HG03175 (cell line): ENCODE measurements around the gene RFTN1.
"Not testable (repeated sequence)": the region's sequence is repeated elsewhere in the genome, so short reads cannot be mapped to it uniquely, and the experiment has no call there.

Experiments used
- ATAC-seq: cut with Tn5 transposase; IDR thresholded peaks from one replicate; pipeline ENCODE4 v1.9.1; 2021; ENCODE audit warnings: mild to moderate bottlenecking, moderate library complexity; ENCODE audit not compliant: unreplicated experiment

RFTN1 gene

DNA sequence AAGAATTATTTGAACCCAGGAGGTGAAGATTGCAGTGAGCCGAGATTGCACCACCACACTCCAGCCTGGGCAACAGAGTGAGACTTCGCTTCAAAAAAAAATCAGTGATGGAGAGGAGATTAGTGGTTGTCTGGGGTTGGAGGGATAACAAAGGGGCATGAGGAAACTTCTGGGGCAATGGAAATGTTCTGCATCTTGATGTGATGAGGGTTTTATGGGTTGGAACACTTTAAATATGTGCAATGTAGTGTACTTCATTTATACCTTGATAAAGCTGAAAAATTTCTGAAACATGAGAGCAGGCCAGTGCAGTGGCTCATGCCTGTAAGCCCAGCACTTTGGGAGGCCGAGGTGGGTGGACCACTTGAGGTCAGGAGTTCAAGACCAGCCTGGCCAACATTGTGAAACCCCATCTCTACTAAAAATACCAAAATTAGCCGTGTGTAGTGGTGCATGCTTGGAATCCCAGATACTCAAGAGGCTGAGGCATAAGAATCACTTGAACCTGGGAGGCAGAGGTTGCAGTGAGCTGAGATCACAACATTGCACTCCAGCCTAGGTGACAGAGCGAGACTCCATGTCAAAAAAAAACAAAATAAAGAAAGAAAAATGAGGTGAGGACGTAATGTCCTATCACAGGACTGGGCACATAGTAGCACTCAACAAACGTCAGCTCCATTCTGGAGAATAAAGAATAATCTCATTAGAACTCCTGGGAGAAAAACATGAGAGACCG, 24.0 kb downstream of the RFTN1 start:
- not testable (repeated sequence) for ATAC-seq

DNA sequence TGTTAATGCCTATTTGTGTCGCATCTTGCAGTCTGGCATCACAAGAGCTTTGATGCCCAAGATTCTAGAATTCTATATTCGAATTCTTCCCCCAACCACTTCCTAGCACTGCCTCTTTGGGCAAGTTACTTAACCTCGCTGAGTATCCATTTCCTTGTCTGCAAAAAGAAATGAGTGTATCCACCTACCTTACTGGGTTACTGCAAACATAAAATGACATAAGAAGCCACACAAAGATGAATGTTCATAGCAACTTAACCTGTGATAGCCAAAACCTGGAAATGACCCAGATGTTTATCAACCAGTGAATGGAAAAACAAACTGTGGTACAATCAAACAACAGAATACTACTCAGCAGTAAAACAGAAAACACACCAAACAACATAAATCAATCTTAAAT, 24.9 kb downstream of the RFTN1 start:
- no peak for ATAC-seq

DNA sequence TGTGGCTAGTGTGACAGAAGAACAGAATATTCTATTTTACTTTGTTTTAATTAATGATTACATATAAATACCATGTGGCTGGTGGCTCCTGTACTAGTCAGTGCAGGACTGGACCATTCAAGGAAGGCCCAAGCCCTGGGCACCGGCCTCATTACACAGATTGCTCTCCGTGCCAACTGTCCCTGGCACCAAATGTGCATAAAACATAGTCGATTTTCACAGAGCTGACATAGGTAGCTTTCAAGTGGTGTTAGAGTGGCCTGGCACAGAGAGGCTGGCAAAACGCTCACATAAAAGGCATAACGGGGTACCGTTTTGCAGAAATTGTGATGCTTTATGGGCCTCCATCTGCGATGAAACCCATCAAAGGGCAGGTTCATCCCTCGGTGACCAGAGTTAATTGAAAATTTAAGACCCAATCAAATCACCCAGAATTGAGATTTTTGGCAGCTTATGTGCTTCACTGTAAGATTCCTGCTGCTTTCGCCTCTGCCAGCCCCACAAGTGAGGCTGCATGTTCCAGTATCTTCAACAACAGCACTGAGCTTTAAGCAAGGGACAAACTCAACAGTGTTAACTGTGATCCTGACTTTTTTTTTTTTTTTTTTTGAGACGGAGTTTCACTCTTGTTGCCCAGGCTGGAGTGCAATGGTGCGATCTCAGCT, 25.9 kb downstream of the RFTN1 start:
- ATAC-seq = no peak

DNA sequence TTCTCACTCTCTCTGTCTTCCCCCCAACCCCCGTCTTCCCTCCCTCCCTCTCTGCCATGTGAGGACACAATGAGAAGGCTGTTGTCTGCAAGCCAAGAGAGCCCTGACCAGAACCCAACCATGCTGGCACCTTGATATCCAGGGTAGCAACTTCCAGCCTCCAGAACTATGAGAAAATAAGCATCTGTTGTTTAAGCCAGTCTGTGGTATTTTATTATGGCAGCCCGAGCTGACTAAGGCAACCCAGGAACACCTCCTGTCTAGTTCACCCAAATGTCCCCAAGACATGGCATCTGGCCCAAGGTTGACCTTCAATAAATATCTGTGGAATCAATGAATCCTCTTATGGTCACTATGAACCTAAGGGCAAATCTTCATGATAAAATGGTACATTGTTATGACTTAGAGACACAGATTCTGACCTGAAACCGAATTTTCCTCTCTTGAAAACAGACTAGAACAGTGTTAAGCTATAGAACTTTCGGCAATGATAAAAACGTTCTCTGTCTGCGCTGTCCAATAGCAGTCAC, 26.5 kb downstream of the RFTN1 start:
- no peak for ATAC-seq

DNA sequence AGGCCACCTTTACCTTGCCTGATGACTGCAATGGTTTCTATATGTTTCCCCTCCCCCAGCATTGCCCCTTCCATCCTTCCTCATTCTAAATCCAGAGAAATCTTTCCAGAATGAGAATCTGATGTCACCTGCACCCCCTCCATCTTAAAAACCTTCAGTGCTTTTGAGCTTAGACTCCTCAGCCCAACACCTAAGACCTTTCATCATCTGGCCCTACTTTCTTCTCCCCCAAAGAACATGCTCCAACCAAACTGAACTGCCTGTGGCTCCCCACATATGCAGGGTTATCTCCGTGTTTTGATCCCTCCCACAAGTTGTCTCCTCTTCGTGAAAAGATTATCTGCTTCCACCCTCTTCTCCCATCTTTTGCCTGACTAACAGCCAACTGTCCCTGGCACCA, 27.3 kb downstream of the RFTN1 start:
- no peak for ATAC-seq

DNA sequence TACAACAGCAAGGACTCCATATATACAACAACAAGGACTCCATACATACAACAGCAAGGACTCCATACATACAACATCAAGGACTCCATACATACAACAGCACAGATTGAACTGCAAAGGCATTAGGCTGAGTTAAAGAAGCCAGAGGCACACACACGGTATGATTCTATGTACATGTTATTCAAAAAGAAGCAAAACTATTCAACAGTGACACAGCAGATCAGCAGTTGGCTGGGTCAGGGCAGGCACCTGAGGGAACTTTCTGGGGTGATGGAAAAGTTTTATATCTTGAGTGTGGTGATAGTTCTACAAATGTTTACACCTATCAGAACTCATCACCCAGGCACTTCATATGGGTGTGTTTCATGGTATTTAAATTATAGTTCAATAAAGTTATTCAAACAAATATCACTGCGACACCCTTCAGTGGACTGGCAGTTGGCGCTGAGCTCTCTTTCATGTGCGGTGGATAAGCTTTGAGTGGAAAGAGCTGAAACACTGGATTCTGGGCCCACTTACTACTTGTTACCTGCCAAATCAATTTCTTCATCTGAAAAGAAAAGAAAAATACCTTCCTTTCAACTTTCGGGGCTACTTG, 28.0 kb downstream of the RFTN1 start:
- no peak for ATAC-seq

DNA sequence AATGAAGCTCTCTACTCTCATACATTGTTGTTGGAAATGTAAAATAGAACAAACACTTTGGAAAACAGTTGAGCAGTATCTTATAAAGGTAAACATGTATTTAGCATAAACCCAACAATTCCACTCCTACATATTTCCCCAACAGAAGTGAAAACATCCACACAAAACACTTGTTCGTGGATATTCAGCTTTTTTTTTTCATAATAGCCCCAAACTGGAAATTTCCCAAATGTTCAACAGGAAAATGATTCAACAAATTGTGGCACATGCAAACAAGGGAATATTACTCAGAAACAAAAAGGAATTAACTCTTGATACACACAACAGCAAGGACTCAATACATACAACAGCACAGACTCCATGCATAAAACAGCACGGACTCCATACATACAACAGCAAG, 28.5 kb downstream of the RFTN1 start:
- no peak for ATAC-seq

- no peak for ATAC-seq
Measured at GRCh38 chr3:16484216-16484615, 29.3 kb downstream of the RFTN1 start.

DNA sequence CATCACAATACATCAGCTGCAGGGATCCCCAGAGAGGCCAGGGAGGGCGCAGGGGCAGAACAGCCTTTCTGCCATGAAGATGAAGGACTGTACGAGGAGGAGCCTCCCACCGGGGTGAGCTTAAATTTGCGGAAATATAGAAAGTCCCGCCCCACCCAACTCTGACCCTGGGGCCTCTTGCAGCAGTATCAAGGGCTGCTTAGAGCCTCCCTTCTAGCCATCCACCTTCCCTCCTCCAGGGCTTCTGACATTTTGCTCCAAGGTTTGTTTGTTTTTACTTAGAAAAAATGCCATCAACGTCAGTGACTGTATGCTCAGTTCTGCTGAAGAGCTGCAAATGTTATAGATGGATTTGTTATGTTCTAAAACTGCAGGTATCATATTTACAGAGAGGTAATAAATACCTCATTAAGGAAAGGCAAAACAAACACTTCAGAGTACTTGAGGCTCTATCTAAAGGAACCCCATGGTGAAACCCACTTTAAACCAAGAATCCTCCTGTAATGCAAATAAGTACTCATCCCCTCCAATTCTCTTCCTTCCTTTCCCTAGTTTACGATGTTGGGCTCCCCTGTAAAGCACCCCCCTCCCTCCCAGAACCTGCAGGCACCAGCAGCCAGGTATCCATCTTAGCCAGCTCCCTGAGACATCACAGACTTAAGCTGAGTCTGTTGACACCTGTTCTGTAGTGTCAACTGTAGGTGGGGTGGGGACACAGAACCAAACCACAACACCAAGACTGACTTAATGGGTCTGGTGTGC, 30.5 kb downstream of the RFTN1 start:
- ATAC-seq = peak; percentile 64

DNA sequence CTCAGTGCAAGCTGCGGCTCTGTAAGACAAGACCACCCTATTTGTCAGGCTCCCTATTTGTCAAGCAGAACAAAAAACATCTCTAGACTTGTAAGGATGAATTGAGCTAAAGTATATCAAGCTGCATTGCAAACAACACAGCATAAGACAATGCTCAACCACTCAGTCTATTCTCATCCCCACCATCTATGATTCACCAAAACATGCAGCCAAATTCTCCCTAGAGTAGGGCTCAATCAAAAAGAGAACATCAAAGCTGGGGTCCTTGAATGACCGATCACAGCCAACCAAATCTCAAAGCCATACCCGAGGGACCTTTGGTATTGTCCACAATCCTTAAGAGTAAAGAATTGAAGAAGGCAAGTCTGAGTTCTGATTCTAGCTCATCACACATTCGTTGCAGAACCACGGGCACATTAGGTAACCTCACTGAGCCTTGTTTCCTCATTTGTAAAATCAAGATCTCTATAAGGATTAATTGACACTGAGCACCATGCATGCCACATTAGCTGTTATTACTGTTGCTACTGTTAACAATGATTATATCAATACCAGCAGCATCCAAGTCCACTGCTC, 31.2 kb downstream of the RFTN1 start:
- peak; percentile 40 for ATAC-seq

DNA sequence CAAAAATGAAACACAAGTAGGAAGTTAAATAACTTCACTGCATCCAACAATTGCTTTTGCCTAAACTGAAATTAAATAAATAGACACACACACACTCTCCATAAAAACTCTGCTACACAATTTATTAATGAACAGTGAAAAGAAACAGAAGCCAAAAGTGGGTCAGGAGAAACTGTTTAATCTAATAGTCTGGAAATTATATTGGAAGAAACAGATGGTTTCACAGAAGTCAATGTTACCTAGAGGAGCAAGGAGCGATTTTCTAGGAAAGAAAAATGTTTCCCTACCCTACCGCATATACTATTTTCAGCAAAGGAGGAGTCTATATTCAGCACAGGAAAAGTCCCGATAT, 32.0 kb downstream of the RFTN1 start:
- ATAC-seq = no peak

DNA sequence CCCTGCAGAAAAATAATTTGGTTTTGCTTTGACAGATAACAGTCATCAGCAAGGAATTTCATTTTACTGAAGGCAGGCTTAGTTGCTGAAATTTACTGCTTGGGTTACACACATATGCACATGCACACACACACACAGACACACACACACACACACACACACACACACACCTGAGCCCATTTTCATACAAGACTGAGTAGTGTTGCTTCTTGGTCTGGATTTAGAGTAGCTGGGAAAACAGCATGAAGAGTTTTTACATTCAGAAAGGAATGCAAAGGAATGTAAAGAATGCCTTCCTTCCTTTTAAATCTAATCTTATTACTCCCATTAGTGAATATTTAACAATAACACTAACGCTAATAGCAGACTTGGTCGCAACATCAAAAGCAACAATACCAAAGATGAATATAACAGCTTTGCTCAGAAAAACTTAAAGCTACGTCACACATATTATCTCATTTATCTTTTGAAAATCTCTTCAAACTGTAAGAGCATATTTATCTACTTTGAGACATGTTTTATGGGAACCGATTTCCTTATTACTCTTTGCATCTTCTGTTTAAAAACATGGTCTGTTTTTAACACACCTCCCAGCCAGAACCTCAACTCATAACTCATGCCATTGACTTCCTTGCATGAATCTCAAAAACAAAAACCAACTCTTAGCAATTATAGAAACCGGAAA, 32.5 kb downstream of the RFTN1 start:
- ATAC-seq = no peak

DNA sequence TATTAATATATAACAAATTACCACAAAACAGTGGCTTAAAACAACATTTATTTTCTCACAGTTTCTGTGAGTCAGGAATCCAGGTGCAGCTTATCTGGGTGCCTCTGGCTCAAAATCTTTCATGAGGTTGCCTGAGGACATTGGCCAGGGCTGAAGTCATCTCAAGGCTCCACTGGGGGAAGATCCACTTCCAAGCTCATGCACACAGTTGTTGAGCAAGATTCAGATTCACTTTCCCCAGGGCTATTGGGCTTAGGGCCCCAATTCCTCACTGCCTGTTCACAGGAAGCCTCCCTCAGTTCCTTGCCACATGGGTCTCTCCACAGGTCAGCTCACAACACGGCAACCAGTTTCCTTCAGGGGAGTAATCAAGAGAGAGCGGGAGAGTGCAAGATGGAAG, 35.0 kb downstream of the RFTN1 start:
- no peak for ATAC-seq

- ATAC-seq = no peak
Measured at GRCh38 chr3:16477521-16477920, 36.0 kb downstream of the RFTN1 start.

DNA sequence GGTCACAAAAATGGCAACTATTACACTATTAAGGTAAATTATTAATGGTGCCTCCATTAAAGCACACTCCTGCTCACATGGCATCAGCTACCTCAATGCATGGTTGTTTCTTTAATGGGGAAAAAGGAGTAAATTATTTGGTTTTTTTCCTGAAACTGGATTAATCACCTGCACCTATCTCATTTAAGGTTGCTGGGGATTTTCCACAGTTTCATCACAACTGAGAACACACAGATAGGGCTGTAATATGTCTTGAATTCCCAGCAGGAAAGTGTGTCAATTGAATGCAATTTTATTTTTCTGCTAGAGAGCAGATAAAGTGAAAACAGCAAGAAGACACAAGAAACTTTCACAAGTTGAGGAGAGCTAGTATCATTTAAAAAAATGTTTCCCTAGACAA, 36.4 kb downstream of the RFTN1 start:
- no peak for ATAC-seq

GRCh38 chr3:16476636-16477035, 36.9 kb downstream of the RFTN1 start:
- ATAC-seq = no peak

DNA sequence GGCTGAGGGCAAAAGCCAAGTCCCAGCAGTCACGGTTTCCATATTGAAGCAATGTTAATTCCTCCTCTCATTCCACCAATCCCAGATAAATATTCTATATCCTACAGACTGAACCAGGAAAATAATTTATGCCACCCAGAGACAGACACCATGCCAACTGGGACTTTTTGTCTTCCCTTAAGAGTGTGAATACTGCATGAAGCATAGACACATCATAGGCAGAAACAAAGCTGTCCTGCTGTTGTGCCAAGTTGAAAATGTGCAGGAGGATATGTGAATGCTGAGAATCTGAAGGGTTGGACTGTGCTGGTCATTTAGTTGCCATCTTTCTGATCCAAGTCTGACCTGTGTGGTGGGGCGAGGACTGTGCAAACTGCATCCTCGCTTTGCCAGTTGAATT, 37.7 kb downstream of the RFTN1 start:
- ATAC-seq = no peak

DNA sequence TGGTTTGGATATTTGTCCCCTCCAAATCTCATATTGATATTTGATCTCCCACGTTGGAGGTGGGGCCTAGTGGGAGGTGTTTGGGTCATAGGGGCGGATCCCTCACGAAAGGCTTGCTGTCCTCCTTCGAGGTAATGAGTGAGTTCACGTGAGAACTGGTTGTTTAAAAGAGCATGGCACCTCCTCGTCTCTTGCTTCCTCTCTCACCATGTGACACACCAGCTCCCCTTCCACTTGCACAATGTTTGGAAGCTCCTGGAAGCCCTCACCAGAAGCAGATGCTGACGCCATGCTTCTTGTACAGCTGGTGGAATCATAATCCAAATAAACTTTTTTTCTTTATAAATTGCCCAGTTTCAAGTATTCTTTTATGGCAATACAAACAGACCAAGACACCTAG, 38.6 kb downstream of the RFTN1 start:
- ATAC-seq = no peak

DNA sequence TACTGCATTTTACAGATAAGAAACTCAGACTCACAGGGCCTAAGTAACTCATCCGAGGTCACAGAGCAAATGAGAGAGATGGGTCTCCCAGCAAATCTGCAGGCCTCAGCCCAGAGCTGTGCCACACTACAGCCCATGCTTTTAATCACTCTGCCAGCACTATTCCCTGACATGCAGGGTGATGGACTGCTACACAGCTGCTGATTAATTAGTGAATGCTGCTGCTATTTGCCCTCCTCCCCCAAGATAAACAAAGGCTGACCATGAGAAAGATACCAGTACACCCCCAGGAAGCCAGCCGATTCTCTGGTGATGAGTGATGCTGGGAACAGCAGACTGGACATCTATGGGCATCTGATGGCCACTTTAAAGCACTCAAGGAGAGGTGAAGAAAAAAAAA, 39.3 kb downstream of the RFTN1 start:
- ATAC-seq = no peak

GRCh38 chr3:16472593-16472992, 40.9 kb downstream of the RFTN1 start:
- no peak for ATAC-seq

DNA sequence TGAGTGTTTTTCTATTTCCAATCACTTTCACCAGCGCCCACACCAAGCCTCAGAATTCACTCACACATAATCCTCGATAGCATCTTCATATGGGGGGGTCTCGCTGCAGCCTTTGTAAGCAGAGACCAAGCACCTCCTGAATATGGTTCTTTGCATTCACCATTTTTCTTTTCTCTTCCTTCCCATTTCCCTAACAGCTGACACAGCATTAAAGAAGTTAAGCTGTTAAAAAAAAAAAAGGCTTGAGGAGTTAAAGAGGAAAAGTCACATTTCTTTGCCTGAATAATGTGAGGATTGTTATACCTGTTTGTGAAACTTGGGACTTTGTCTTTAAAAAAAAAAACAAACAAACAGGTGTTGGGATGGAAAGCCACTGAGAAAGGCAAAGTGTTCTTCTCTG, 41.6 kb downstream of the RFTN1 start:
- ATAC-seq = no peak
